Stimulated activated CD4-positive, alpha-beta T cell treated with anti-CD3 and anti-CD28 coated beads, Interleukin-4, amount 100 ng/mL, for 24 hours (primary cell): Measurements from ENCODE around the gene BCL11A.

Source experiments
- DNase-seq: peaks from one replicate; pipeline ENCODE4 v3.0.0-alpha.2; 2020

The BCL11A gene

GRCh38 chr2:60522462-60522861 is 31.0 kb downstream of the BCL11A start:
- no peak for DNase-seq

DNA sequence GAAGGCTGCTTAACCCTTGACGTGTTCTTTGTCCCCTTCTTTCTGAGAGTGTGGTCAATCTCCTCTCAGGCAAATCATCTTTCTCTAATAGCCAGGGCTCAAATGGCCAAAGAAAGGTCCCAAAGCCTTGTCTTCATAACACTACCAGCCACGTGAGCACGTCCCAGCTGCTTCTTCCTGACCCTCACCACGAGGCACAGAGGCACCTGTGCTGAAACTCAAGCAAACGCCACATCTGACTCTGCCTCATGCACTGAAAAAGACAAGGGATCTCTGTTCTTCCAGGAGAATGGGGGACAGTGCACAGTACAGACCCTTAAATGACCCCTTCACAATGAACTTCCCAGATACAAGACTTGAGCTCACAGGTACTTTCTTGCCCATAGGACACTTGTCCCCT is 31.8 kb downstream of the BCL11A start:
- no peak for DNase-seq

GRCh38 chr2:60520917-60521539 is 32.4 kb downstream of the BCL11A start:
- DNase-seq = no peak

- DNase-seq = no peak
These were observed 33.1 kb downstream of the BCL11A start for GRCh38 chr2:60520151-60520876.

- no peak for DNase-seq
These were observed 34.1 kb downstream of the BCL11A start for GRCh38 chr2:60519231-60519863.

DNA sequence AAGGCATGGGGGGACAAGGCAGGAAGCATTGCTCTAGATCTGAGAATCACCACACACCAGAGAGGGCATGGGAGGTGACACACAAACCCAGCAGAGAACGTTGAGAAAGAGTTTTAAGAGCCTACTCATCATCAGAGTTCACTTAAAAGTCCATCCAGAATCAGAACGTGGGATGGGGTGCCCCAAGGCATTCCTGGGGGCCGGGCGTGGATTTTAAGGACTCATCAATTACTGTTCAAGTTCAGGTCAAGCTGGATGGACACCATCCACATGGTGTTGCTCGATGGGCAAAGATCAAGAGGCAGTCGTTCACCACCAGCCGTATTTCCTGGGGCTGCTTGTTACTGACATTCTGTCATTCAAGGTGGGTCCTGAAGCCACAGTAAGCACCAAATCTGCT is 34.9 kb downstream of the BCL11A start:
- DNase-seq = no peak

DNA sequence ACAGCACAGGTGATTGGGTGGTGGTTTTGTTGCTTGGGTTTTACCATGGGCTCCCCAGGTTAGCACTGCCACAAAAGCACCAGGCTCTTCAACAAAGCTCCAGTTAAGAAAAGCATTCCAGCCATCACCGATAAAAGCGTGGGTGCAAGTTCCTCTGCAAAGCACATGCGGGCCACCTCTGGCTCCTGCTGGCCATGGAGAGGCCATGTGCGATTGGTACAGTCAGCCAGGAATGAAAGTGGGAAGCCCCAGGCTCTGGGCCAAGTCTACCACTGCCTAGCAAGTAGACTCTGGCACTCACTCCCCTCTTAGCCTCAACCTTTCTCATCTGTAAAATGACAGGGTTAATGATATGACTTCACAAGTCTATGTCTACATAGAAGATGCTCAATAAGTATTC is 36.0 kb downstream of the BCL11A start:
- no peak for DNase-seq

- no peak for DNase-seq
These were observed 36.6 kb downstream of the BCL11A start for GRCh38 chr2:60516826-60517225.

- DNase-seq = no peak
These were observed 37.1 kb downstream of the BCL11A start for GRCh38 chr2:60516383-60516811.

GRCh38 chr2:60515721-60516226 is 37.7 kb downstream of the BCL11A start:
- no peak for DNase-seq

- no peak for DNase-seq
These were observed 39.5 kb downstream of the BCL11A start for GRCh38 chr2:60513996-60514395.

GRCh38 chr2:60513191-60513590 is 40.3 kb downstream of the BCL11A start:
- DNase-seq = no peak

- no peak for DNase-seq
These were observed 40.8 kb downstream of the BCL11A start for GRCh38 chr2:60512641-60513040.

DNA sequence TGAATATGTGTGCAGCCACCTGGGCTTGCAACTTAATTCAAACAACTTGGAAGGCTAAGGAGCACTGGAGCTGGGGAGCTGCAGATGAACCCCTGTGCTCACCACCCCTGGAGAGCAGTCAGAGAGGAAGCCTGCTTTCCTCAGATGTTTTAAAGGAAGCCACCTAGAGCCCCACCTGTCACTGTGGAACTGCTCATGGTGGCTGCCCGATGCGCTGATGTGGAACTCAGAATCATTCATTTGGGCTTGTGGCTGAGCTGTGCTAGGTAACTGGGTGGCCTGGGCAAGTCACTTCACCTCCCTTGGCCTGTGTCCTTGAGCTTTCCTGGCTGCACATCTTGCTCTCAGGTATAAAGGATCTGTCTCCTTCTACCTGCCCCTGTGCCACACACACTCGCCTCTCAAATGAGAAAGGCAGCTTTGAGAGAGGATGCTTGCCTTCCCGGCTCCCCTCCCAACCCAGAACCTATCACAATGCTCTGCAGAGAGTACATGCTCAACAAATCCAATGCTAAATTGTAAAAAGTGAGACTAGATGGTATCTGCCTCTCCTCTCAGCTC is 41.3 kb downstream of the BCL11A start:
- DNase-seq = no peak

DNA sequence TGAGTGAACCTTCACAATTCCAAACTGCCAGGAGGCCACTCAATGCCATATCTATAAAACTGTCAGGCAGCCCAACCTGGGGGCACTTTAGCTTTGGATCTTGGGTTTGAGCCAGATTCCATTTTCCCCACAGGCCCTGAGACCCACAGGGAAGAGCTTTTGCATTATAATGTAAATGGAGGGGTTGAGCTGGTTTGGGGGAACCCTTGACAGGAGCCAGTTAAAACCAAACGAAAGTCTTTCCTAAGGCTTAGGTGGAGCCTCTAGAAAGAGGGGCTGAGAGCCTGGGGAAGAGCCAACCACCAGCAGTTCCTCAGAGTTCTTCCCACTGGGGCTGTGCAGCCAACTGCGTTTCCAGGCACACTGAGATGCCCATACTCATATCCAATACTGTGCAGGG is 42.7 kb downstream of the BCL11A start:
- no peak for DNase-seq

DNA sequence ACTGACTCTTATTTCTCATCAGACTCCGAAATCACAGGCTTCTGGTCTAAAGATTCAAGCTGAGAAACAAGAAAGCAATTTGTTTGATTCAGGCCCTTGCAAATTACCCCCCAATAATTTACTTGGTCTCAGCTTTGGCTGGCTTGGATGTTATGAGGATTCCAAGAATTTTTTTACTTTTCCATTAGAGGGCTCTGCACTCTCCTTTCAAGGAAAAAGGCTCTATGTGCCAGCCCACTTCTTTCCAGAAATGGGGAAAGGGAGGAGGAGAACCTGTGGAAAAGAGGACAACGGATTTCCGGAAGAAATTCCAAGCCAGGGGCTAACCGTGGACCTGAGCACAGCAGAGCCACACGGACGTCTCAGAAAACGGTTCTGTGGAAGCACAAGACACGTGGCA is 44.4 kb downstream of the BCL11A start:
- no peak for DNase-seq

DNA sequence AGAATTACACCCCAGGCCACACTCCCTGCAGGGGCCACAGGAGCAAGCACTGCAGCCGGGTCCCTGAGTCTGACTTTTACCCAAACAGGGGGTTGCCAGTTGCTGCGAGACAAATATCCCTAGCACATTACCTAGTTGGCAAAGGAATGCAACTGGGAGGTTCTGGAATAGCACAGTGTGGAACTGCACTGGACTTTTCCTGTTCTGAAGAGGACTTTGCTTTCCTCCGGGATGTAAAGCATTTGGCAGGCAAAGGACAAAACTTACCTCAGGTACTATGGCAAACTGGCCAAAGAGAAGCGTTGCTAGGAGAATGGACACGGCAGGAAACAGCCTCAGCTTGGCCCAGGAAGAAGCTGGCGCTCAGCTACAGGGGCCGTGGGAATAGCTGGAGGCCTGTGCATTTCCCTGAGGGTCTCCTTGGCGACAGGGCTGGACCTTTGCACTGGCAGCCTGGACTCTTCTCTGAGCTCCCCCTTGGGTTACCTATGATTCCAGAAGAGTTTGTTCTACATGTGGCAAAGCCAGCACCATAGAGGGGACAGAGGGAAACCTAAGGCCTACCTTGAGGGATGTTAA is 45.0 kb downstream of the BCL11A start:
- DNase-seq = no peak

DNA sequence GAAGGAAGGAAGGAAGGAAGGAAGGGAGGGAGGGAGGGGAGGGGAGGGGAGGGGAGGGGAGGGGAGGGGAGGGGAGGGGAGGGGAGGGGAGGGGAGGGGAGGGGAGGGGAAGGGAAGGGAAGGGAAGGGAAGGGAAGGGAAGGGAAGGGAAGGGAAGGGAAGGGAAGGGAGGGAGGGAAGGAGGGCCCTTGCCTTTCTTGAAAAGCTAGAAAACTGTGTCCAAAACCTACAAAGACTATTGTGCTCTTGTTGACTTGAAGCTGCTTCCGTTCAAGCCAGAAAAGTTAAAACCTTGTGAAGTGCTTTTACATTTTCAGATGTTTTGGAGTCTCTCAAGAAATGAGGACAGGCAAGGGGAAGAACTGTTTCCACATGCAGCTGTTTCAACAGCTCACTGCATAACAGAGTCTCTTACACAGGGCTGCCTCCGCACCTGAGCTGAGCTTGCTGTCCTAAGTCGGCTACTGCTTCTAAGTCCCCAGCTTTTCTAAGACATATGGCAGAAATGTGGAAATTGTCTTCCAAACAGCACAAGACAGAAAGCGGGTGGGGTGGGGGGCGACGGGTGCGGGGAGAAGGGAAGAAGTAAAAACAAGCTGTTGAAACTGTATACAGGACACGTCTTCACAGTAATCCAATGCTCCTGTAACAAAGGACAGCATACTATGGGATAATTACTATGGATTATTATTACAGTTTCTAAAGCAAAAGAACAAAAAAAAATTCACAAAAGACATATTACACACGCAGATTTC is 46.1 kb downstream of the BCL11A start:
- no peak for DNase-seq

GRCh38 chr2:60505880-60506260 is 47.6 kb downstream of the BCL11A start:
- DNase-seq = no peak

DNA sequence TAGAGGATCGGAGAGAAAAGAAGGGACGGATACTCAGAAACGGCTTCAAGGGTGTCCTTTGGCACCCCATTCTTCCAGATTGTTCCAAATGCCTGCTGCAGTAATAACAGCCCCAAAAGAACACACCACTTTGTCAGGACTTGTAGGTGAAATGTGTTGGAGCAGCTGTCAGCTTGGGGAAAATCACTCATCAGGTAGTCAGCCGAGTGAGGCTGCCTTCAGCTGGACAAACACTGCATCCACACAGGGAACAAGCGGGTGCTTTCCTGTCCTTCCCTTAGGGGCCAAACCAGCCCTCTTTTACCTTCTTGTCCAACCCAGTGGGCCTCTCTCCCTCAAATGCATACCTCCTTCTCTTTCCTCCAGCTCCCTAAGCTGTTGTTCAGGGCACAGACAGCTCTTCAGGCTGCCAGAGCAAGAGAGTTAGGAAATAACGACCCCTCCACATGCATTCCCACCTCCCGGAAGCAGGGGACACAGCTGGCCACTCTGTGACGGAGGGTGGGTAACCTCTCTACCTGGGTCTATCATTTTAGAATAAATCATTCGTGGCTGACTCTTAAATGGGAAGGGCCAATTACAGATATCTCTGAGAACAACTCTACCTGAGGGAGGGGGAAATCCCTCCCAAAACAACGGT is 48.1 kb downstream of the BCL11A start:
- no peak for DNase-seq

GRCh38 chr2:60504049-60504448 is 49.4 kb downstream of the BCL11A start:
- DNase-seq = no peak

DNA sequence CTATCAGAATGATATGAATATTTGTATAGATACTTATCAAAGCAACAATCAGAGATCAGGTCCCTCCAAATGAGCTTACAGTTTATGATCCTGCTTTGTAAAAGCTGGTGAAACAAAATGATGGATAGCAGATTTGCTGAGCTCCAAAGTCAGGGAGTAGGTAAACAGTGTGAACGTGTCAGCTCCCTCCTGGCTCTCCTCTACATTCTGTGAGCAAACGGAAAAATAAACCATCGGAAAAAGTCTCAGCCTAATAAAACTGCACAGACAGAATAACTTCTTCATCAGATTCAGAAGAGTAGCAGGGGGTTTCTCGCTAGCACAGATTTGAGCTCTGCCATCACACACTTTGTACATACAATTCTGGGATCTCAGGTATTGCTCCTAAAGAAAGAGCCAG is 51.3 kb downstream of the BCL11A start:
- DNase-seq = no peak
